ENCODE measurements around the gene ERAP2. TPM values are rescaled to one million over a fixed set of nuclear protein-coding genes. Genes with fewer than 3 reads are reported as not detected.
"Not testable (repeated sequence)": the region's sequence is repeated elsewhere in the genome, so short reads cannot be mapped to it uniquely, and the experiment has no call there.

Gene ERAP2, protein sequence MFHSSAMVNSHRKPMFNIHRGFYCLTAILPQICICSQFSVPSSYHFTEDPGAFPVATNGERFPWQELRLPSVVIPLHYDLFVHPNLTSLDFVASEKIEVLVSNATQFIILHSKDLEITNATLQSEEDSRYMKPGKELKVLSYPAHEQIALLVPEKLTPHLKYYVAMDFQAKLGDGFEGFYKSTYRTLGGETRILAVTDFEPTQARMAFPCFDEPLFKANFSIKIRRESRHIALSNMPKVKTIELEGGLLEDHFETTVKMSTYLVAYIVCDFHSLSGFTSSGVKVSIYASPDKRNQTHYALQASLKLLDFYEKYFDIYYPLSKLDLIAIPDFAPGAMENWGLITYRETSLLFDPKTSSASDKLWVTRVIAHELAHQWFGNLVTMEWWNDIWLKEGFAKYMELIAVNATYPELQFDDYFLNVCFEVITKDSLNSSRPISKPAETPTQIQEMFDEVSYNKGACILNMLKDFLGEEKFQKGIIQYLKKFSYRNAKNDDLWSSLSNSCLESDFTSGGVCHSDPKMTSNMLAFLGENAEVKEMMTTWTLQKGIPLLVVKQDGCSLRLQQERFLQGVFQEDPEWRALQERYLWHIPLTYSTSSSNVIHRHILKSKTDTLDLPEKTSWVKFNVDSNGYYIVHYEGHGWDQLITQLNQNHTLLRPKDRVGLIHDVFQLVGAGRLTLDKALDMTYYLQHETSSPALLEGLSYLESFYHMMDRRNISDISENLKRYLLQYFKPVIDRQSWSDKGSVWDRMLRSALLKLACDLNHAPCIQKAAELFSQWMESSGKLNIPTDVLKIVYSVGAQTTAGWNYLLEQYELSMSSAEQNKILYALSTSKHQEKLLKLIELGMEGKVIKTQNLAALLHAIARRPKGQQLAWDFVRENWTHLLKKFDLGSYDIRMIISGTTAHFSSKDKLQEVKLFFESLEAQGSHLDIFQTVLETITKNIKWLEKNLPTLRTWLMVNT
- total RNA-seq = 10.9 TPM

- no peak for DNase-seq
These were observed at the start of gene ERAP2 for GRCh38 chr5:96876292-96876850. Gene ERAP2, plus strand, starts transcription at chr5:96876500. Its CDS starts 3,186 bp downstream, at chr5:96879686.

DNA sequence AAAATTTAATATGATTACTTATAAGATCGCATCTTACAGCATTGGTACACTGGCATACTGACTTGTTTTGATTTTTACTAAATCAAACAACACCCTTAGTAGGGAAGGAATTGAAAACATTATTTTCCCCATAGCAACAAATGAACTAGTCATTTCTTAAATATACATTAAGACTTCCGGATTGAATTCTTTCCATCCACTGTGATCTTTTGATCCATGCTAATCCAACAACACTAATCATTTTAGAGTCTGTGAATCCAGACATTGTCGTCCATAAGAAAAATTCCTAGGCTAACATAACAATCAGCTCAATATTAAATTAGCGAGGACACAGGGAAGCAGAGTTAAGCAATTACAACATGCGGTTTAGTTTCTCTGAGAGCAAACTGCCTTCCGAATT is 47.0 kb upstream of the ERAP2 start:
- DNase-seq = no peak

- DNase-seq = no peak
These were observed 42.3 kb upstream of the ERAP2 start for GRCh38 chr5:96834016-96834415.

DNA sequence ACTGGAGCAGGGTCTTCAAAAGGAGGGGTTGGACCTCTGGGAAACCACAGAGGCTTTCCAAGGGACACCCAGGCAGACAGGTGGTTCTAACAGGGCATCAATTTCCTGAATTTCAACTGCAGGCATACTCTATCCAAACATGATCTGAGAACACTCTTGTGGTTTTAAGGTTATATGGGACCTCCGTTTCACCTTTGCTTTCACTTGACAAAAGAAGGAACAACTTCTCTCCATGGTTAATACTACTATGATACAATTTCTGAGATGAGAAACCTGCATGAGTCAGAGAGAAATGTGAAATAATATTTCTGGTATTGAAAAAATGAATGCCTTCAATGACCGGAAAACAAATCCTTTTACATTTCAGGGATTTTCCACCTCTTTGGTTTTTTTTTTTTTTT is 40.5 kb upstream of the ERAP2 start:
- DNase-seq = no peak

- DNase-seq = no peak
These were observed 39.5 kb upstream of the ERAP2 start for GRCh38 chr5:96836817-96837216.

DNA sequence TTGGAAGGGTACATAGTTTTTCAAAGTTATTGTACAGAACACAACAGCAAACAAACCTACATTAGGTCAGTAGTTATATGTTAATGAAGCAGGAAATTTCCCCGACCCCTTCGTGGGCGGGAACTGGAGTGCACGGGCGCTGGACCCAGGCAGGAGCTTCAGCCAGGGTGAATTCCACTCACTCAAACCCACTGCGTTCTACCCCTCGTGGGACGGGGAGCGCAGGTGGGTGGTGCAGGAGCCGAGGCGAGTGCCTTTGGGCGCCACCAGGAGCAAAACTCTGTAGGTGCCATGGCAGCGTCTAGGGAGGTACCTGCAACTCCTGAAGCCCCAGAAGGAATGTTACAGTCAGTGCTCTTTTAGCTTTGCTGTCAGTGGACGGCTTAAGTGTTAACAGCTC is 39.0 kb upstream of the ERAP2 start:
- no peak for DNase-seq

GRCh38 chr5:96838201-96839070 is 37.9 kb upstream of the ERAP2 start:
- DNase-seq = no peak

GRCh38 chr5:96839071-96839592 is 37.2 kb upstream of the ERAP2 start:
- DNase-seq = no peak

DNA sequence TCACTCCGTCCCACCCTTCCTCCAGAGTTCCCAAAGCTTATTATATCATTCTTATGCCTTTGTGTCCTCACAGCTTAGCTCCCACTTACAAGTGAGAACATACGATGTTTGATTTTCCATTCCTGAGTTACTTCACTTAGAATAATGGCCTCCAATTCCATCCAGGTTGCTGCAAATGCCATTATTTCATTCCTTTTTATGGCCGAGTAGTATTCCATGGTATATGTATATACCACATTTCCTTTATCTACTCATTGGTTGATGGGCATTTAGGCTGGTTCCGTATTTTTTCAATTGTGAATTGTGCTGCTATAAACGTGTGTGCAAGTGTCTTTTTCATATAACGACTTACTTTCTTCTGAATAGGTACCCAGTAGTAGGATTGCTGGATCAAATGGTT is 34.4 kb upstream of the ERAP2 start:
- DNase-seq = not testable (repeated sequence)

DNA sequence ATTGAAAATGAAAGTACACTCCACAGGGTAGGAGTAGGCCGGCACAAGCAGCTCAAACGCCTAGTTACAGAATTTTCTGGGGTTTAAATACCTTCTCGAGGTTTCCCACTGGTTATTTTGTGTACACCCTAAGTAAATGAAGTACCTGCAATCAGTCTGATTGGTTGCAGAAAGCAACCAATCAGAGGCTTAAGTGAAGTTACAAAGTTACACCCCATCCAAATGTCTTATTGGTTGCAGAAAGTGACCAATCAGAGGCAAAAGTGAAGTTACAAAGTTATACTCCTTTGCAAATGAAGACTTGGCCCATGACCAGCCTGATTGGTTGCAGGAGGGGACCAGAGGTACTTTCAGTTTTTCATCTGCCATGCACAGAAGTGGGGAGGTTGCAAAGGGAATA is 33.2 kb upstream of the ERAP2 start:
- no peak for DNase-seq

DNA sequence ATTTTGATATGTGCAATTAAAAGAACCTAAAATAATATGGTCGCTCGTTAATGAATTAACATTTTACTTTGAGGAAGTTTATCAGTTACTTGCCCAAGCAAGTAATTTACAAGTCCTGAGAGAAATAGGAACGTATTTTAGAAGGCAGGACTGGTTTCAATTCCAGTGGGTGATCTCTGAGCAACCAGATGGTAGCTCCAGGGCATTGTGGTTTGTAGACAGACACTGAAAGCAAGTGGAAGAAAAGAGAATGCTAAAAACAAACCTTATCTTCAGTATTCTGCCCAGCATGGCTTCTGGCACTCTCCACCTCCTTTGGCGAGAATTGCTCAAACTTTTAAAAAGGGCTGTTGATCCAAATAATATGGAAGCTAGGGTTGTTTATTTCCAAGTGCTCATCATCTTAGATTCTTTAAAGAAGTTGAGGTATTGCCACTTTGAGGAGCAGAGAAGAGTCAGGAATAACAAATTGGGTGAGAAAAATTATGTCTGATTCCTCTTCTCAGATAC is 31.8 kb upstream of the ERAP2 start:
- no peak for DNase-seq

GRCh38 chr5:96851312-96852062 is 24.8 kb upstream of the ERAP2 start:
- DNase-seq = no peak

- no peak for DNase-seq
These were observed 23.5 kb upstream of the ERAP2 start for GRCh38 chr5:96852759-96853158.

- no peak for DNase-seq
These were observed 22.2 kb upstream of the ERAP2 start for GRCh38 chr5:96854067-96854466.

DNA sequence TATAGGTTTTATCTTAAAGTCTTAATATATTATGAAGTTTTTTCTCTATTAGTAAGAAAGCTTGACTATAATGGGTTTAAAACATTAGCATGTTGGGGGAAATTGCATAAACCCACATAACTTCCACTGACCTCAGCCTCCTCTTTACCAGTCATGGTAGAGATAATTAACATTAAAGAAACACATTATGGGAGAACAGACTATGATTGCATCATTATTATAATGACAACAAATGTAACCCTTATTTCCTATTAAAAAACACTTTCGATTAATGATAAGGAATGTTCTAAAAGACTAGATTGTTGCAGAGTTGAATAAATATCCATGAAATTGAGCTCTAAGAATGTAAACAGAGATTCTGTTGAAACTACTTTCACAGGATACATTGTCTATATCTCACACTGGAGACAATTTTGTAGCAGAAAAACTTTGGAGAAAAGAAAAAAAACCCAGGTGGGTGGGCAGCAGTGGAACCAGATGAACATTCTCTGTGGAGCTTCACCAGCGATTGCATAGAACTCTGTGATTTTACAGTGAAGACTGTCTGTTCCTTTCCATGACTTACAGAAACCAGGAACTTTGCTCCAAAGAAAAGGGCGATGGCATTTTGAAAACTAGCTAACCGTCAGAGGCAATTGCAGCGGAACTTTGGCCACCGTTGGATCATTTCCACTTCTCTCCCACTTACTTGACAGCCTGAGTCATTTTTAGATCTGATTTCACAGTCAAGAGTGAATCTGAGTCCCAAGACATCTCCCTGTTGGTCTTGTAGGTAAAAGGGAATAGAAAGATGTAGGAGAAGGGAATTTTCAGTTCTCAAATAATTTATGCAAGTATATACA is 21.0 kb upstream of the ERAP2 start:
- DNase-seq = no peak

- no peak for DNase-seq
These were observed 19.9 kb upstream of the ERAP2 start for GRCh38 chr5:96856371-96856770.

DNA sequence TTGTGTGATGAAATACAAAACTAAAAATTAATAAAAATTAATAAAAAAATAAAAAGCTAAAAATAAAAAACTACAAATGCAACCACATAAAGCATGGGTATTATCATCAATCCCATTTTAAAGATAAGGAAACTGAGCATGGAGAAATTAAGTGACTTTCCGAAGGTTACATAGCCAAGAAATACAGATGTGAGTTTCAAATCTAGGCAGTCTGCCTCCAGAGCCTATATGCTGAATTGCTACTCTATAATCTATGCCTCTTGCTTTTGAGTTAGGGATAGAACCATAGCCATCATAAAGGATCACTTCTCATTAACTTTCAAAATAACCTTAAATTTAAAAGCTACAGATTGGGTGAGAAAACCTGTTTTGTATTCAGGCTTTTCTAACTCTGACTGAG is 18.8 kb upstream of the ERAP2 start:
- DNase-seq = no peak

GRCh38 chr5:96857924-96858323 is 18.4 kb upstream of the ERAP2 start:
- no peak for DNase-seq

- DNase-seq = no peak
These were observed 16.9 kb upstream of the ERAP2 start for GRCh38 chr5:96859375-96859774.

GRCh38 chr5:96861076-96861475 is 15.2 kb upstream of the ERAP2 start:
- no peak for DNase-seq

All from occipital lobe (tissue), 2 donors.